Activated CD4-positive, CD25-positive, alpha-beta regulatory T cell treated with anti-CD3 and anti-CD28 coated beads, Interleukin-2, amount 50 U/mL, for 72 hours (primary cell): Measurements from ENCODE around the gene CALHM1.
"Not testable (repeated sequence)": the region's sequence is repeated elsewhere in the genome, so short reads cannot be mapped to it uniquely, and the experiment has no call there.

Experiments used
- DNase-seq: peaks from one replicate; pipeline ENCODE4 v3.0.0; 2021

CALHM1 gene

GRCh38 chr10:103486635-103487409 lies 28.1 kb upstream of the CALHM1 start:
- DNase-seq, result not testable (repeated sequence)

GRCh38 chr10:103481974-103482531 lies 23.4 kb upstream of the CALHM1 start:
- DNase-seq, result no peak

DNA sequence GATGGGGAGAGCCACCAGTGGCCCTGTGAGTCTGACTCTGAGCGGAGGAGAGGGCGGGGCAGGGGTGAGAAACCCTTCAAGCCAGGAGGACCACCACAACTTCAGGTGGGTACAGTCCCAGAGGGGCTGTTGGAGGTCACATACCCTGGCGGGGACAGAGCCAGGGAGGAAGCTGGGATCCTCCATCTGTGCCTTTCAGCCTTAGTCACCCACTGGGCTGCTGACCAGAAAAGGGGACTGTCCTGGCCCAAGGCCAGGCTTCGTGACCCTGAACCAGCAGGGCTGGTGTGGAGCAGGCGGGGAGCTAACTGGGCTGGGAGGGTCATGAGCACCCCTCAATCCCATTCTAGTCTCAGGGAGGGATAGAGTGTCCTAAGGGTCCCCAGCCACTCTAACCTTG lies 21.8 kb upstream of the CALHM1 start:
- DNase-seq, result no peak

DNA sequence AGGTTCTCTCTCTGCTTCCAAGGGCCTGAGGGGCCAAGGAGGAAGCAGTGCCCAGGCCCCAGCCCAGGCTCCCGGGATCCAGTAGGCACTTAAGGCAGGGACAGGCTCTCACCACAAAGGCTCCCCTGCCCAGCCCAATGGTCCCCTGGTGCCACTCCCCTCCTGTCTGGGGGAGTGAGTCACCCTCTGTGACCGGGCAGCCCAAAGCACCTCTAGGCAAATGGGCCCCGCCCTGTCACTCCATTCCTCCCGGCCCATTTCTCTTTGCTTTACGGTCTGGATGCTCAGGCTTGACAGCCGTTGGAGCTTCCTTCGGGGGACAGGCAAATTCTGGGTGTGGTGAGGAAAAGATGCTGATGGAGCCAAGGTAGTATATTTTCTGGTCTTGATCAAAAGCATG lies 20.4 kb upstream of the CALHM1 start, which contains the start of gene CALHM3:
Gene CALHM3 (minus strand): TSS at position 106 of the 400 bp plus-strand sequence. CDS start 208 bp downstream, outside the sequence.
- no peak for DNase-seq

DNA sequence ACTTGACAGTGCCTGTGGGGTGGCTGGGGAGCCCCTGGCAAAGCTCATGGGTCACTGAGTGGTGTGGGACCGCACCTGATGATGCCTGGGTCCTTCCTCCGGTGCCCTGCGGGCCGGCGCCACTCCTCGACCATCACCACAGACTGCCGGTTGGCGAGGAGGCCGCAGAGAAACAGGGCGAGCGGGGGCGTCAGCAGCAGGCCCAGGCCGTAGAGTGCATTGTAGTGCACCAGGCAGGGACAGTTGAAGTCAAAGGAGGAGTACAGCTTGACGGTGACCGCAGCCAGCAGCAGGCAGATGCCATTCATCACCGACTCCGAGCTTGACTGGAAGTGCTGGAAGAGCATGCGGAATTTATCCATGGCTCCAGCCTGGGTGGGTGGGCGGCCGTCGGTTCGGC lies 20.0 kb upstream of the CALHM1 start:
- no peak for DNase-seq

DNA sequence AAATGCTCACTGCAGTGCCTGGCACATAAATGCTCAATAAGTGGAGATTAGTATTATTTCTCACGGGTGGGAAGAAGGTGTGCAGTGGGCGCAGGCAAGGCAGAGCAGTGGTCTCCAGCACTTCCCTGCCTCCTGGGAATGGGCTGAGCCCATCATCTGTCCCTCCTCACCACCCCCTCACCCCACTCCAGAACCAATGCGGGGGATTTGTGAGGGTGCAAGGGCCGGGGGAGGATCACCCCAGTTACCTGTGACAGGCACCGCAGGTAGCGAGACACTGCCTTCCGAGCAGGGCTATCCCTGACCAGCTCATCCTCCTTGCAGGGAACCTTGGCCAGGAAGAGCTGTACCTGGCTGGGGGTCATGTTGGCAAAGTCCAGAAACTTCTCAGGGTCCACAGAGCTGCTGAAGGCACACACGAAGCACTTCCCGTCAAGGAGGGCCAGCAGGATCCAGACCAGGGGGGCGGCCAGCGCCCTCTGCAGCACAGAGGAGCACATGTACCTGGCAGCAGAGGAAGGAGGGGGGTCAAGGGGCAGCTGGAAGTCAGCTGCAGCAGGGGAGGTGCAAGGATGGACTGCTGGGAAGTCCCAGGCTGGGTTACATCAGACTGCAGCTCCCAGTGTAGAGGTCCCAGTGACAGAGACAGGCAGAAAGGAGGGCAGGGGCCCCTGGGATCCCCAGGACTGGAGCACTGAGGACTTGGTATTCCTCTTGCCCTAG lies 17.5 kb upstream of the CALHM1 start:
- no peak for DNase-seq

DNA sequence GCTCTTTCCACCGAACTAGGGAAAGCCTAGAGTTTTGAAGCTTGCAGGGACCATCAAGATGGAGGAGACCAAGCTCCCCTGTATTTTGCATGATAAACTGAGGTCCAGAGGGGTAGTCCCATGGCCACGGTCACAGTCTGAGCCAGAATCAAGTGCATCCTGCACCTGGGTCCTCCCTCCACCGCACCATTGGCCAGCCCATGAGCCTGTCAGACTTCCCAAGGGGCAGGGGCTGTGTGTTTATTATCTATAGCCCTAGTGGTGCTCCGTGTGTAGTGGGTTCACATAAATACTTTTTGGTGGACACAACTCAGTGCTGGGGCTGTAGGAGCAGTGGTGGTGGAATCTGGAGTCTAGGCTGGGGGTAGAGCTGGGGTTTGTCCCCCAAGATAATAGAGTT lies 16.7 kb upstream of the CALHM1 start:
- no peak for DNase-seq

- DNase-seq, result no peak
Observed at GRCh38 chr10:103474077-103474476, 15.4 kb upstream of the CALHM1 start.

- DNase-seq, result no peak
Observed at GRCh38 chr10:103473261-103473671, 14.6 kb upstream of the CALHM1 start.

DNA sequence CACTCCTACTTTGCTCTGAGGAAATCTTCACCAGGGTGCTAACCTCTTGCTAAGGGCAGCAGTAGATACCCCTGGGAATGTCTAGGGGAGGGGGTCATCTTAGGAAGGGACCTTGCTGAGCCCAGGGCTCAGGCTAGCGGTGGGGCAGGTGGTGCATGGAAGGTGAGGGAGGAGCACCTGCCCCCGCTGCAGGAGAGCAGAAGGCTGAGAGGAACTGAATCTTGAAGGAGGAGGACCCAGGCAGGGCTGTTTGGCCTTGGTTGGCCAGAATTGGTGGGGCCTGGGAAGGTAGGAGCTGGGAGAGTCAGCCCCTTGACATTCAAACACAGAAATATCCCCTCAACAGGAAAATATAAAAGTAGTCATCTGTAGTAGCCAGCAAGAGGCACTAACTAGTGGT lies 13.3 kb upstream of the CALHM1 start:
- no peak for DNase-seq

DNA sequence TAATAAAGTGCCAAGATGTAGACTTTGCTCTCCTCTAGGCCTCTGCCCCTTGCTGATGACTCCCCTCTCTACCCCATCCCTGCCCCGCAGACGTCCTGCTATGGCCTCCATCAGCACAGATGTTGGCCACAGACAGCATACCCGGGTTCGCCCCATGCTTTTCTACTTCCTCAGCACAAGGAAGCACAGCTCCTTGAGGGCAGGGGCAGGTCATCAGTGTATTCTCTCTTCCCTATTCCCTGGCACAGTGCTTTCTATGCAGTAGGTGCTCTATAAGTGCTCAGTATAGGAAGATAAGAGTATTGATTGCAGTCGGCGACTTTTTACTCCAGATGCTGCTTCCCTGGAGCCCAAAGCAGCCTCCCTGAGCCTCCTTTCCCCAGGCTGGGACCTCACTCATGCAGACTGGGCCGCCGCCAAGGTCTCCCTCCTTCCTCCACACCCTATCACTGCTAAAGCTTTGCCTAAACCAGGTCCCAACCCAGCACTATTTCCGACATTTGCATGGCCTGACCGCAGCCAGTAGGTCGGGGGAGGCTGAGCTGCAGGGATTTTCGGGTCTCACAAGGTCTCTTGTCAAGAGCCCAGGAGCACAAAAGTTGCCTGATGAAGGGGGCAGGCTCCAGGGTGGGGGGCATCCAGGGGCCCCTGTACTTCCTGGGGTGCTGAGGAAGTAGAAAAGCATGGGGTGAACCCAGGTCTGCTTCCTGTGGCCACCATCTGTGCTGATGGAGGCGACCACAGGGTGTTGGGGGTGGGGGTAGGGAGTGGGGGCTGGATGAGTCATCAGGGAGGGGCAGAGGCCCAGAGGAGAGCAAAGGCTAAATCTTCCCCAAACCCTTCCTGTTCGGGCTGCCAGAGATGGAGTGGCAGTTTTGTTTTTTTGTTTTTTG lies 12.3 kb upstream of the CALHM1 start:
- DNase-seq, result peak; percentile 53

- DNase-seq, result no peak
Observed at GRCh38 chr10:103469201-103469600, 10.5 kb upstream of the CALHM1 start.

- no peak for DNase-seq
Observed at GRCh38 chr10:103467406-103467805, 8.7 kb upstream of the CALHM1 start.

DNA sequence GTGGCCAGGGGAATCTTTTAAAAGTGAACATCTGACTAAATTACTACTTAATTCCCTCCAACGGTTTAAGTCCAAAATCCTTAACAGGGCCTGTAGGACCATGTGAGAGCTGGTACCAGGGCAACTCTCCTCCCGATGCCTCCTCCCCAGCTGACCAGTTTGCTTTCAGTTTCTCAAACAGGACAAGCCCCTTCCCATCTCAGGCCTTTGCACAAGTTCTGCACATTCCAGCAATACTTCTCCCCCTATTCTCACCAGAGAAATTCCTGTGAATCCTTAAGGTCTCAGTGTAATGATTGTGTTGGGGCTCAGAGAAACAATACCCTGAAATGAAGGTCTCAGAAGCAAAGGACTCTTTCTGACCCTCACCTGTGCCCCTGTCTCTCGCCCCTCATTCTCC lies 8.0 kb upstream of the CALHM1 start:
- DNase-seq, result no peak

GRCh38 chr10:103465411-103466179 lies 6.9 kb upstream of the CALHM1 start:
- no peak for DNase-seq

GRCh38 chr10:103463499-103463898 lies 4.8 kb upstream of the CALHM1 start:
- DNase-seq, result no peak

DNA sequence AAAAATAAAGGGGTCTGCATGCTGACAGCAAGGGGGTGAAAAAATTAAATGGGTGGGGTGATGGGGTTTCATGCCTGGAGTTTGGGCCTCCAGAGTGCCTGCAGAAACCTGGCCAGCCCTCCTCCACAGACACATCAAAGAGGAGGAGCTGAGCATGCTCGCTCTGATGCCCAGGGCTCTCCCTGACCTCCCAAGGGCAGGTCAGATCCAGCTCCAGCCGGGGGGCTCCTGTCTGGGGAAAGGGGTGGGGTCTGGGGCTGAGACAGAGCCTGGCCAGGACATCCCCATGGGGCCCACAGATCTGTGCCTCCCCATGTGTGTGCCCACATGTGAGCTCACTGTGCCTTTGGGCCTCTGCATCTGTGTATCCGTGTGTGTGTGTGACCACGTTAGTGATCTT lies 915 bp upstream of the CALHM1 start:
- no peak for DNase-seq

- DNase-seq, result no peak
Observed at GRCh38 chr10:103457896-103458583, 660 bp downstream of the CALHM1 start.

- no peak for DNase-seq
Observed at GRCh38 chr10:103457176-103457712, 1.5 kb downstream of the CALHM1 start.

GRCh38 chr10:103456074-103456660 lies 2.5 kb downstream of the CALHM1 start:
- no peak for DNase-seq

DNA sequence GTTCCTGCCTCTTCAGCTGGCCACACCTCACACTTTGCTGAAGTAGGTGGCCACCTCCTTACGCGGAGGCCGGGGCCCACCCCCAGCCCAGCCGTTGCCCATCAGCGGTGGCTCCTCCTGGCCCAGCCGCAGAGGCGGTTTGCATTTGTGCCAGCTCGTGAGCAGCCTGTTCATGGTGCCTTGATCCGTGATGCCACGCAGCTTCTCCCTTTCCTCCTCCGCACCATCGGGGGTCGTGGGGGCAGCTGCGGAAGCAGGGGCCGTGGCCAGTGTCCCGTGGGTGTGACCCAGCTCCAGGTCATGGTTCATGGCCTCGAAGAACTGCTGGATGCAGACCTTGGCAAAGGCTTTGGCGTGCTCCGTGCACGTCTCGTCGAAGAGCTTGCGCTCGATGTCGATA lies 3.5 kb downstream of the CALHM1 start:
- DNase-seq, result no peak
